GM12891 (cell line): ENCODE results near the gene HBM.
"Not testable (repeated sequence)": the region's sequence is repeated elsewhere in the genome, so short reads cannot be mapped to it uniquely, and the experiment has no call there.

Experiments used
- PAX5 ChIP-seq: IDR thresholded peaks from 2 replicates; pipeline ENCODE4 v1.6.1; 2011; ENCODE audit warnings: low read length, moderate library complexity, mild to moderate bottlenecking; ENCODE audit not compliant: insufficient read depth, severe bottlenecking
- POLR2A ChIP-seq: IDR thresholded peaks from 2 replicates; pipeline ENCODE4 v1.6.1; 2011; ENCODE audit warnings: low read depth, low read length, control low read depth
- POLR2AphosphoS5 ChIP-seq: IDR thresholded peaks from 2 replicates; pipeline ENCODE4 v1.6.1; 2011; ENCODE audit warnings: low read depth, low read length, control low read depth
- POU2F2 ChIP-seq: IDR thresholded peaks from 2 replicates; pipeline ENCODE4 v1.6.1; 2011; ENCODE audit warnings: low read depth, mild to moderate bottlenecking, control low read depth, low read length, moderate library complexity
- SPI1 ChIP-seq: IDR thresholded peaks from 2 replicates; pipeline ENCODE4 v1.6.1; 2011; ENCODE audit warnings: low read depth, low read length, control low read depth
- TAF1 ChIP-seq: IDR thresholded peaks from 2 replicates; pipeline ENCODE4 v1.6.1; 2011; ENCODE audit warnings: low read depth, low read length, control low read depth

DNA sequence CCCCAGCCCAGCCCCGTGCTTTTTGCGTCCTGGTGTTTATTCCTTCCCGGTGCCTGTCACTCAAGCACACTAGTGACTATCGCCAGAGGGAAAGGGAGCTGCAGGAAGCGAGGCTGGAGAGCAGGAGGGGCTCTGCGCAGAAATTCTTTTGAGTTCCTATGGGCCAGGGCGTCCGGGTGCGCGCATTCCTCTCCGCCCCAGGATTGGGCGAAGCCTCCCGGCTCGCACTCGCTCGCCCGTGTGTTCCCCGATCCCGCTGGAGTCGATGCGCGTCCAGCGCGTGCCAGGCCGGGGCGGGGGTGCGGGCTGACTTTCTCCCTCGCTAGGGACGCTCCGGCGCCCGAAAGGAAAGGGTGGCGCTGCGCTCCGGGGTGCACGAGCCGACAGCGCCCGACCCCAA lies 10.2 kb downstream of the HBM start:
- TF ChIP-seq POLR2A, POLR2AphosphoS5, TAF1, SPI1, POU2F2, PAX5: not testable (repeated sequence)
